ENCODE measurements around the gene CYP1B1. TPM values are rescaled to one million over a fixed set of nuclear protein-coding genes. Genes with fewer than 3 reads are reported as not detected.

The CYP1B1 gene
- total RNA-seq, 4 donors from 2014 or later = 12.4 to 33.4 (median 20.6) TPM

DNA sequence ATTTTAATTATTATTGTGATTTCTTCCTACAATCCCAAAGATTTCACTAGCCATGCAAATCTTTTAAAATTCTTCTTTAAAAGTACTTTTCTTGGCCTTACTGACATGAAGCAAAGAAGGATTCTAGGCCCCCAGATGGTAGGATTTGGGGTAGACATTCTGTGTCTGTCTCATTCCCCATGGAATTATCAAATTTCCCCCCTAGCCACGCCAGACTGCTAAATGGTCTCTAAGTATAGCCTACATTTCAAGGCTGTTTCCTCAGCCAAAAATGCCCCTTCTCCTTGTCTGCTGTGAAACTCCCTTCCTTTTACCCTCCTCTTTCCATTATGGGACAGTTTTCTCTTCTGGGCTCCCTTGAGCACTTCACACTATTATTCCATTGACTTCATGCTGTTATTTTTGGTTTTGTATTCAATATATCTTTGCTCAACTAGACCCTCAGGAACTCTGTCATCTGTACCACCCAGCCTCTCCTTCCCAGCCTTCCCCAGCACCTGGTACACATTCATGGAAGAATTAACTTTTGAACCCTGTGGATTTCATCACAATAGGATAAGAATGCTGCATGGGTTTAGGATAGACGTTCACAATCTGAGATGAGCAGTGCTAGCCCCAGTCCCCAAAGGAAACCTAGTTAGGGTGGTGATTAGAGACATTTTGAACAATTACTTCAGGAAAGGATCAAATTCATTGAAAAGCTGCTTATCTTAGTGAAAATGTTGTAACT lies 21.5 kb upstream of the CYP1B1 start:
- no peak overlapping the region for H3K4me3 ChIP-seq (ENCODE audit: low read depth, poor library complexity, severe bottlenecking)
- WGBS, 2 donors = 66 to 77% methylated on average over 2 of the region's 2 CpGs
- TF ChIP-seq, protein P1, sequence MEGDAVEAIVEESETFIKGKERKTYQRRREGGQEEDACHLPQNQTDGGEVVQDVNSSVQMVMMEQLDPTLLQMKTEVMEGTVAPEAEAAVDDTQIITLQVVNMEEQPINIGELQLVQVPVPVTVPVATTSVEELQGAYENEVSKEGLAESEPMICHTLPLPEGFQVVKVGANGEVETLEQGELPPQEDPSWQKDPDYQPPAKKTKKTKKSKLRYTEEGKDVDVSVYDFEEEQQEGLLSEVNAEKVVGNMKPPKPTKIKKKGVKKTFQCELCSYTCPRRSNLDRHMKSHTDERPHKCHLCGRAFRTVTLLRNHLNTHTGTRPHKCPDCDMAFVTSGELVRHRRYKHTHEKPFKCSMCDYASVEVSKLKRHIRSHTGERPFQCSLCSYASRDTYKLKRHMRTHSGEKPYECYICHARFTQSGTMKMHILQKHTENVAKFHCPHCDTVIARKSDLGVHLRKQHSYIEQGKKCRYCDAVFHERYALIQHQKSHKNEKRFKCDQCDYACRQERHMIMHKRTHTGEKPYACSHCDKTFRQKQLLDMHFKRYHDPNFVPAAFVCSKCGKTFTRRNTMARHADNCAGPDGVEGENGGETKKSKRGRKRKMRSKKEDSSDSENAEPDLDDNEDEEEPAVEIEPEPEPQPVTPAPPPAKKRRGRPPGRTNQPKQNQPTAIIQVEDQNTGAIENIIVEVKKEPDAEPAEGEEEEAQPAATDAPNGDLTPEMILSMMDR (IDR thresholded peaks at IDR 0.05) = no peak
- no peak for TF ChIP-seq POLR2A (IDR thresholded peaks at IDR 0.05)
- intact Hi-C loops (cut with DNase I; ENCODE audit: low total_unique reads) = no loop called here
- DNase-seq (ENCODE audit: low spot score in 2 of 2) = no peak

DNA sequence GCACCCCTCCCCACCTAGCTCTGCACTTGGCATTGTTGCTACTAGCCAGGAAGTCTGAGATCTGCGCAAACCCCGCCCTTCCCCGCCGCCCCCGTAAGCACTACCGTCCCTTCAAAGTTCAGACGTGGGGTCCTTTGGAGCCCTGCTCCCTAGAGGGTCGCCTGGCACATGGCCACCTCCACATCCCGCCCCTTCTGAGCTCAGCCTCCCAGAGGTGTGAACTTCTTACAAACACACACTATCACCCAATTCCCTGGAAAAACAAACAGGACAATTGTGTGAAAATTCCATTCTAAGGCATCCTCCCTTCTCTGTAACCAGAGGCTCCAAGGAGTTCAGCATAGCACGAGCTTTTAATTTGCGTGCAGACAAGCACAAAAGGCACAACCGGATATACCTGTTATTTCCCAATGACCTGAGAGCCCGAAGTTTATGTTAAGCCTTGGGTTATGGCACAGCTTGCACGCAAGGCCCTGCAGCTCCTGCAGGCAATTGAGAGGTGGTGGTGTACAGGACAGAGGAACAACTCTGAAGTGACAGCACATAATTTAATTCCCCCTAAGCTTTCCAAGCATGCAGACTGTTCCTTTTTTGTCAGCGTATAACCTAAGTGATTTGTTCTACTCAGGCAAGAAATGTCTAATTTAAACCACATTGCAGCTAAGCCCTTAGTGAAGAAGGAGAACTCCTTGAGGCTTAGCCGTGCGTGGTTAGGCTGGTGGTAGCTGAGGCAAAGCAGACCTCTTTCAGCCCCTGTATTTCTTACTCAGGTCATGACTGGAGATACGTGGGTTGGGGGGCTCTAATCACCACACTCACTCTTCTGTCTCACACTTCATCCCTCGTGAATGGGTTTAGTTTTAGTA lies 20.3 kb upstream of the CYP1B1 start:
- intact Hi-C loops (cut with DNase I; ENCODE audit: low total_unique reads) = no loop called here
- TF ChIP-seq POLR2A (IDR thresholded peaks at IDR 0.05) = no peak
- TF ChIP-seq, protein P1 (IDR thresholded peaks at IDR 0.05) = no peak
- no peak for DNase-seq (ENCODE audit: low spot score in 2 of 2)
- 20 to 32% methylated on average over 19 of the region's 19 CpGs for WGBS, 2 donors
- H3K4me3 ChIP-seq (ENCODE audit: low read depth, poor library complexity, severe bottlenecking) = no peak overlapping the region

DNA sequence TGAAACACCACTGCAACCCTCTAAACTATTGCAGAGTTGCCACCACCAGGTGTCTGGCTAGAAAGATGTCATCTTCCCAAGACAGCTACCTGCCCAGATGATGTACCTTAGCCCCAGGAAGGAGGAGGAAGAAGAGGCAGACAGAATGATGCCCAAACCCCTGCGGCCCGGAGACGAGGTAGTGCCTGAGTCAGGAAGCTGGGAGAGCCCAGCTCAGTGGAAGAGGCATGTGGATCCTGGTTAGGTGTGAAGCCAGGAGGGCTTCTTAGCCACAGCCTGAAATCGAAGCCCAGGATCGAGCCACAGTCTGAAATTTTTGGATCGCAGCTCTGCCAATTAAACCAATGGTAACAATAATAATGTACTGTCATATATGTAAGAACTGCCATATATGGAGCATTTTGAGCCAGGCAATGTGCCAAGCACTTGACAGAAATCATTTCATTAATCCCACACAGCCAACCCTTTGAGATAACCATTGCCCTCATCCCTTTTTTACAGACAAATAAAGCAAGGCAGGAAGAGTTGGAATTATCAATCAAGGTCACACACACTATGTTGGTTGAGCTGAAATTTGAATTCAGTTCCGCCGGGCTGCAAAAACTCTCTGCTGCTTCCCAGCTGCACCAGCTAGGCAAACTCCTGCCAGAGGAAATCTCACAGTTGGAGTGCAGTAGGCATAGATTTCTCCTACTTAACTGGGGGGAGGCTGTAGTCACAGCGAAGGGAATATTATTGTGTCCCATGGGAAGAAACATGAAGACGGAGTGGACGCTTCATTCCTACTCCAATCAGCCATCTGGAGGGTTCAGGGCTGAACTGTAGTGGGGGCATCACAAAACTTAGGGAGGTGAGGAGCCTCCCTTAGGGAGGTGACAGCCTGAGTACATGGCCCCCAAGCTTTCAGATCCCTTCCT lies 19.4 kb upstream of the CYP1B1 start:
- TF ChIP-seq, protein P1 (IDR thresholded peaks at IDR 0.05) = no peak
- no peak for TF ChIP-seq POLR2A (IDR thresholded peaks at IDR 0.05)
- no peak overlapping the region for H3K4me3 ChIP-seq (ENCODE audit: low read depth, poor library complexity, severe bottlenecking)
- DNase-seq (ENCODE audit: low spot score in 2 of 2) = no peak
- 77 to 79% methylated on average over 11 of the region's 11 CpGs for WGBS, 2 donors
- intact Hi-C loops (cut with DNase I; ENCODE audit: low total_unique reads) = no loop called here

DNA sequence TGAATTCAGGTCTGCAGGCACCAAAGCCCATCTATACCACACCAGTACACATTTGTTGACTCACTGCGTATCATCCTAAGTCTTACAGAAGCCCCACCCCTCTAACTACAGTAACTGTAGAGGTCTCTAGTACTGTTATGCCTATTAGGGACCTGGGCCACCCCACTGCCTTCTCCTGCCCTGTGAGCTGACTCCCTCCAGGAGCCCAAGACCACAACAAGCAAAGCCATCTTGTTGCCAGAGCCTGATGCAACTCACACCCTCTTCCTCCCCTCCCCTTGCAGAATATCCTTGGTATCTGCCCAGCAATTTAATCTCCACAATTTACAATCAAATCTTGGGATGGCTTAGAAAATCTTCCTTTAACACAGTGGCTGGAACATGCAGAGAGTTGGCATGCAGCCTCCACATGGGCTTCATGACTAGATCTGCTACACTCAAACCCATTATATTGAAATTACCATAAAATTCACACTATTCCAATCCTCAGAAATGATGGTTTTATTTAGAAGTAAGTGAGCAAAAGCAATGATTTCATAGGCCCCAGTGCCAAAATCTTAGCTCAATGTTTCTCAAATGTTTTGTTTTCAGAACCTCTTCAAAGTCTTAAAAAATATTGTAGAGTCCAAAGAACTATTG lies 17.7 kb upstream of the CYP1B1 start:
- WGBS, 2 donors = 87 to 92% methylated on average over 1 of the region's 1 CpG
- no peak overlapping the region for H3K4me3 ChIP-seq (ENCODE audit: low read depth, poor library complexity, severe bottlenecking)
- intact Hi-C loops (cut with DNase I; ENCODE audit: low total_unique reads) = no loop called here
- no peak for TF ChIP-seq POLR2A (IDR thresholded peaks at IDR 0.05)
- TF ChIP-seq, protein P1 (IDR thresholded peaks at IDR 0.05) = no peak
- no peak for DNase-seq (ENCODE audit: low spot score in 2 of 2)

All from lower leg skin (tissue), 4 donors.